ENCODE measurements around the gene RAB3IL1.

Gene RAB3IL1

DNA sequence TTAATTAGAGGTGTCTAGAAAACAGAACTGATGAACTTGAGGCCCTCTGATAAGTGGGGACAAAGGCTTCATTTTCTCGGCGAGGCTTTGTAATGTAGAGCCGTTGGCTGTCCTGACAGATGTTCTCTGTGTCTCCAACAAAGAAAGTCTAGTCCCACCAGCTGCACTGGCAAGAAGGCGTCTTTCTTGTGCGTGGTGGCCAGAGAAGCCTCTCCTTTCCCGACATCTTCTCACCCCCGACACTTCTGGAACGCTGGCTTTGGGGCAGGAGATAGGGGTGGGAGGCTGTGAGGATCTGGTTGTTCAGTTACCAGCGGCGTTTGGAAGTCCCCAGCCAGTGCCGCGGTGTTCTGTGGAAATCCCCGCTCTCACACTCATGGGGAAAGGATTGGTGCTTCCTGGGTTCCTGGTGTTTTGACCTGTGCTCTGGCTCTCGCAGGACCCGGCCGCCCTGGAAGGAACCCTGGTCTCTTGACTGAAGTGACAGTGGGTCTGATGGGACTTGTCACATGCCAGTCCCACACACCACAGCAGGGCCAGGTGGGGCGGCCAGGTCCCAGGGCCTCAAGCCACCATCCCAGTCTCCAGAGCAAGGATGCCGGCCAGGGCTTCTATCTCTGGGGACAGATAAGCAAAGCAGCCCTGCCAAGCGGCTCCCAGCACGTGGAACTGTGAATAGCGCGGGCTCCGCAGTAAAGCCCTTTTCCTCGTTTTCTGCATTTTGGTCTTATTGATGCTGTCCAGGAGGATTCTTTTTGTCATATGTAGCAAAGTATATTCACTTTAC lies 66.1 kb downstream of the RAB3IL1 start:
- TF ChIP-seq, protein P1, sequence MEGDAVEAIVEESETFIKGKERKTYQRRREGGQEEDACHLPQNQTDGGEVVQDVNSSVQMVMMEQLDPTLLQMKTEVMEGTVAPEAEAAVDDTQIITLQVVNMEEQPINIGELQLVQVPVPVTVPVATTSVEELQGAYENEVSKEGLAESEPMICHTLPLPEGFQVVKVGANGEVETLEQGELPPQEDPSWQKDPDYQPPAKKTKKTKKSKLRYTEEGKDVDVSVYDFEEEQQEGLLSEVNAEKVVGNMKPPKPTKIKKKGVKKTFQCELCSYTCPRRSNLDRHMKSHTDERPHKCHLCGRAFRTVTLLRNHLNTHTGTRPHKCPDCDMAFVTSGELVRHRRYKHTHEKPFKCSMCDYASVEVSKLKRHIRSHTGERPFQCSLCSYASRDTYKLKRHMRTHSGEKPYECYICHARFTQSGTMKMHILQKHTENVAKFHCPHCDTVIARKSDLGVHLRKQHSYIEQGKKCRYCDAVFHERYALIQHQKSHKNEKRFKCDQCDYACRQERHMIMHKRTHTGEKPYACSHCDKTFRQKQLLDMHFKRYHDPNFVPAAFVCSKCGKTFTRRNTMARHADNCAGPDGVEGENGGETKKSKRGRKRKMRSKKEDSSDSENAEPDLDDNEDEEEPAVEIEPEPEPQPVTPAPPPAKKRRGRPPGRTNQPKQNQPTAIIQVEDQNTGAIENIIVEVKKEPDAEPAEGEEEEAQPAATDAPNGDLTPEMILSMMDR (IDR thresholded peaks at IDR 0.05; ENCODE audit: low read depth, low read length) = no peak
- TF ChIP-seq EZH2phosphoT487 (IDR thresholded peaks at IDR 0.05; ENCODE audit: low read depth) = no peak
- Histone ChIP-seq H3K9ac (ENCODE audit: low read length) (no peak overlapping the region), H3K4me1 (ENCODE audit: low read length) (no peaks in the 10 kb centered on the region), H3K4me2 (ENCODE audit: low read length) (no peak overlapping the region), H3K27ac (ENCODE audit: low read length) (no peak overlapping the region), H2AFZ (ENCODE audit: low read depth, low read length) (no peak overlapping the region), H3K27me3 (ENCODE audit: low read depth, low read length) (no peaks in the 10 kb centered on the region), H3K9me3 (ENCODE audit: insufficient read depth, low read length) (no peaks in the 10 kb centered on the region), H3K79me2 (ENCODE audit: low read length) (no peaks in the 10 kb centered on the region), H3K4me3 (ENCODE audit: low read length) (no peak overlapping the region), H4K20me1 (ENCODE audit: insufficient read depth, low read length) (peaks cover 6% of the 10 kb centered on the region; the same call in 1 of the 2 replicates), H3K36me3 (replicated peaks; ENCODE audit: low read depth, low read length) (peaks cover 83% of the 10 kb centered on the region)

DNA sequence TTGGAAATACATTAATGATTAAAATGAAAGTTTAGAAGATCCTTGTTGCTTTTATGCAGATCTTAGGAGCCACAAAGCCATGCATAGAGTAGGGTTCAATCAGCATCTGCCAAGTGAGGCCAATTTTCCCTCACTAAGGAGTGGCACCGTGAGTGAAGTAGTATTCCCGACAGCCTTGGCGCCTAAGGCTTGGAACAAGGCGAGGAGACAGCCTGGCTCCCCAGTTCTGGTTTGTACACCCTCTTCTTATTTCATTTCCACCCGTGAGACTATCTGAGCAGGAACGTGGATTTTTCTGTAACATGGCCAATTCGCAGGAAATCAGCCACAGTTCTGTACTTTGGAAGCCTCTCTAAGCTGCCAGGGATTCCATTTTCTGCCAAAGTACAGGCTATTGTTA lies 66.7 kb downstream of the RAB3IL1 start:
- no peak overlapping the region for H3K27ac ChIP-seq (ENCODE audit: low read length)
- no peaks in the 10 kb centered on the region for H3K79me2 ChIP-seq (ENCODE audit: low read length)
- no peak overlapping the region for H3K9ac ChIP-seq (ENCODE audit: low read length)
- H3K9me3 ChIP-seq (ENCODE audit: insufficient read depth, low read length) = no peaks in the 10 kb centered on the region
- no peak overlapping the region for H2AFZ ChIP-seq (ENCODE audit: low read depth, low read length)
- H4K20me1 ChIP-seq (ENCODE audit: insufficient read depth, low read length) = peaks cover 6% of the 10 kb centered on the region; the same call in 1 of the 2 replicates
- no peaks in the 10 kb centered on the region for H3K27me3 ChIP-seq (ENCODE audit: low read depth, low read length)
- H3K4me1 ChIP-seq (ENCODE audit: low read length) = no peaks in the 10 kb centered on the region
- no peak overlapping the region for H3K4me2 ChIP-seq (ENCODE audit: low read length)
- H3K36me3 ChIP-seq (replicated peaks; ENCODE audit: low read depth, low read length) = peaks cover 82% of the 10 kb centered on the region
- H3K4me3 ChIP-seq (ENCODE audit: low read length) = no peak overlapping the region
- TF ChIP-seq, protein P1 (IDR thresholded peaks at IDR 0.05; ENCODE audit: low read depth, low read length) = no peak

DNA sequence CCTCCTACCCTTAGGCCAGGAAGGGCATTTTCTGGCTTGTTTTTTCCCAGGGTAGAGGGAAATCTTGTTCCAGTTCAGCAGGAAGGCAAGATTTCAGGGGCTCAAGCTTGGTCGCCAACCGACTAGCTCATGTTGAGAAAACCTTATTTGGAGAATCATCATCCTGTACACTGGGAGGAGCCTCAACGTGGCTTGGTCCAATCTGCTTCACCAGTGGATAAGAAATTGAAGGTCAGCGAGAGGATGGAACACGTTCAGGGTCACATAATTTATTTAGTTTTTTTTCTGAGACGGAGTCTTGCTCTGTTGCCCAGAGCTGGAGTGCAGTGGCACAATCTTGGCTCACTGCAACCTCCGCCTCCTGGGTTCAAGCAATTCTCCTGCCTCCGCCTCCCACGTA lies 68.7 kb downstream of the RAB3IL1 start:
- H4K20me1 ChIP-seq (ENCODE audit: insufficient read depth, low read length) = peaks cover 3% of the 10 kb centered on the region; the same call in 1 of the 2 replicates
- H3K9me3 ChIP-seq (ENCODE audit: insufficient read depth, low read length) = no peaks in the 10 kb centered on the region
- H3K4me3 ChIP-seq (ENCODE audit: low read length) = no peak overlapping the region
- no peak overlapping the region for H2AFZ ChIP-seq (ENCODE audit: low read depth, low read length)
- H3K27ac ChIP-seq (ENCODE audit: low read length) = no peak overlapping the region
- H3K27me3 ChIP-seq (ENCODE audit: low read depth, low read length) = no peaks in the 10 kb centered on the region
- no peak overlapping the region for H3K9ac ChIP-seq (ENCODE audit: low read length)
- H3K4me2 ChIP-seq (ENCODE audit: low read length) = no peak overlapping the region
- no peaks in the 10 kb centered on the region for H3K4me1 ChIP-seq (ENCODE audit: low read length)
- no peaks in the 10 kb centered on the region for H3K79me2 ChIP-seq (ENCODE audit: low read length)
- TF ChIP-seq, protein P1 (IDR thresholded peaks at IDR 0.05; ENCODE audit: low read depth, low read length) = no peak
- TF ChIP-seq EZH2phosphoT487 (IDR thresholded peaks at IDR 0.05; ENCODE audit: low read depth) = no peak
- H3K36me3 ChIP-seq (replicated peaks; ENCODE audit: low read depth, low read length) = peaks cover 72% of the 10 kb centered on the region

DNA sequence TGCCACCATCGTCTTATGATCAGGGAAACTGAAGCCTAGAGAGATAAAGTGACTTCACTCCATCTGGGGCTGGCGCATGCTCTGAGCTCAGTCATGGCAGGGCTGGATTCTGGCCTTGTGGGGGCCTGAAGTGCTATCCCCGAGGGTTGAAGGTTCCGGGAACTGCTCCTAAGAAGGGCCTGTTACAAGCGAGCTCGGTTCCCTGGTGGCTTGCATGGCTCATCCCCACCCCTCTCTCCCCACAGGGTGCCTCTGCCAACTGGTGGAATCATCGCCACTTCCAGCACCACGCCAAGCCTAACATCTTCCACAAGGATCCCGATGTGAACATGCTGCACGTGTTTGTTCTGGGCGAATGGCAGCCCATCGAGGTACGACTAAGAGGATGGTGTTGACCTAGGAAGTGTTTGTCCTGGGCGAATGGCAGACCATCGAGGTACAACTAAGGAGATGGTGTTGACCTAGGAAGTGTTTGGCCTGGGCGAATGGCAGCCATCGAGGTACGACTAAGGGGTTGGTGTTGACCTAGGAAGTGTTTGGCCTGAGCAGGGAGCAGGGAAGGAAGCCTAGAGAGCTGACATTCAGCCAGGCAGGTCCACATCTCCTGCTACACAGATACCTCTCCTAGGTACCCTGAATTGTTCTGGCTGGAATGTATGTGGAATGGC lies 69.3 kb downstream of the RAB3IL1 start:
- Histone ChIP-seq H2AFZ (ENCODE audit: low read depth, low read length) (no peak overlapping the region), H3K4me1 (ENCODE audit: low read length) (no peaks in the 10 kb centered on the region), H3K27me3 (ENCODE audit: low read depth, low read length) (no peaks in the 10 kb centered on the region), H3K9ac (ENCODE audit: low read length) (no peak overlapping the region), H3K9me3 (ENCODE audit: insufficient read depth, low read length) (no peaks in the 10 kb centered on the region), H3K27ac (ENCODE audit: low read length) (no peak overlapping the region), H4K20me1 (ENCODE audit: insufficient read depth, low read length) (no peaks in the 10 kb centered on the region), H3K4me3 (ENCODE audit: low read length) (no peak overlapping the region), H3K36me3 (replicated peaks; ENCODE audit: low read depth, low read length) (peaks cover 72% of the 10 kb centered on the region), H3K4me2 (ENCODE audit: low read length) (no peak overlapping the region), H3K79me2 (ENCODE audit: low read length) (no peaks in the 10 kb centered on the region; the same call in 1 of the 2 replicates)
- TF ChIP-seq EZH2phosphoT487 (IDR thresholded peaks at IDR 0.05; ENCODE audit: low read depth) = no peak
- TF ChIP-seq, protein P1 (IDR thresholded peaks at IDR 0.05; ENCODE audit: low read depth, low read length) = no peak

Data from OCI-LY3 (cell line).